Activated naive CD4-positive, alpha-beta T cell treated with anti-CD3 and anti-CD28 coated beads for 36 hours (primary cell): ENCODE results near the gene LRRC18. TPM values are rescaled to one million over a fixed set of nuclear protein-coding genes. Genes with fewer than 3 reads are reported as not detected.

Source experiments
- CTCF ChIA-PET: fragments of 350-600 bp; sonication (Branson Sonifier 250); formaldehyde crosslinking; loops from one replicate; lab custom pipeline; 2021; ENCODE audit warnings: antibody characterized with exemption; lab: Charles Lee
- DNase-seq: peaks from one replicate; pipeline ENCODE4 v3.0.0-alpha.2; 2020
- H3K27ac Mint-ChIP-seq: one replicate; pipeline ENCODE4 v1.8.0; 2021; ENCODE audit warnings: mild to moderate bottlenecking, mixed read lengths
- H3K27me3 Mint-ChIP-seq: one replicate; pipeline ENCODE4 v1.8.0; 2021; ENCODE audit warnings: low read depth, mixed read lengths
- H3K36me3 Mint-ChIP-seq: one replicate; pipeline ENCODE4 v1.8.0; 2021; ENCODE audit warnings: low read depth, mixed read lengths
- H3K4me1 Mint-ChIP-seq: one replicate; pipeline ENCODE4 v1.8.0; 2021; ENCODE audit warnings: low read depth, mixed read lengths
- H3K4me3 Mint-ChIP-seq: one replicate; pipeline ENCODE4 v1.8.0; 2021; ENCODE audit warnings: mild to moderate bottlenecking, moderate library complexity, mixed read lengths
- H3K9me3 Mint-ChIP-seq: one replicate; pipeline ENCODE4 v1.8.0; 2021; ENCODE audit warnings: mixed read lengths
- intact Hi-C: fragments of 100-400 bp; cut with micrococcal nuclease; formaldehyde crosslinking; loops from one replicate; pipeline ENCODE4 v1.15.1; 2023
- microRNA-seq: library from miRNA; unstranded; fragments of <30 nt; microRNA quantifications from one replicate; pipeline ENCODE4 v1.2.0, GENCODE V29; 2022; ENCODE audit warnings: borderline microRNAs expressed, borderline replicate concordance
- total RNA-seq, 2 experiments: library from RNA; stranded (reverse); gene quantifications; one replicate each; pipeline ENCODE4 v1.2.3, GENCODE V29; 2021

Gene LRRC18
- total RNA-seq, 2 experiments from 2014 or later: not detected

GRCh38 chr10:48883701-48884100 lies 55.9 kb downstream of the LRRC18 start:
- DNase-seq: no peak
- CTCF ChIA-PET: no interaction called here
- Mint-ChIP-seq H3K27ac (no peak overlapping the region), H3K27me3 (no peaks in the 10 kb centered on the region), H3K36me3 (no peaks in the 10 kb centered on the region), H3K4me1 (no peaks in the 10 kb centered on the region), H3K9me3 (no peaks in the 10 kb centered on the region), H3K4me3 (no peak overlapping the region)
- intact Hi-C loops: no loop called here

- H3K4me3 Mint-ChIP-seq: no peak overlapping the region
- intact Hi-C loops: no loop called here
- H3K9me3 Mint-ChIP-seq: no peaks in the 10 kb centered on the region
- CTCF ChIA-PET: interaction anchor here (1.1 kb wide), 1 partner anchor 11 kb away, joined by 3 read pairs; no protein-coding TSS in a partner anchor
- H3K4me1 Mint-ChIP-seq: no peaks in the 10 kb centered on the region
- no peaks in the 10 kb centered on the region for H3K27me3 Mint-ChIP-seq
- H3K27ac Mint-ChIP-seq: no peak overlapping the region
- H3K36me3 Mint-ChIP-seq: no peaks in the 10 kb centered on the region
- DNase-seq: no peak
Measured at GRCh38 chr10:48882881-48883280, 56.8 kb downstream of the LRRC18 start.

- Mint-ChIP-seq H3K9me3 (no peaks in the 10 kb centered on the region), H3K36me3 (no peaks in the 10 kb centered on the region), H3K4me1 (no peaks in the 10 kb centered on the region), H3K4me3 (no peak overlapping the region), H3K27me3 (no peaks in the 10 kb centered on the region), H3K27ac (no peak overlapping the region)
- intact Hi-C loops: no loop called here
- no peak for DNase-seq
- CTCF ChIA-PET: no interaction called here
Measured at GRCh38 chr10:48881937-48882336, 57.7 kb downstream of the LRRC18 start.

- intact Hi-C loops: no loop called here
- no peak overlapping the region for H3K27ac Mint-ChIP-seq
- CTCF ChIA-PET: no interaction called here
Measured at GRCh38 chr10:48880016-48880705, 59.5 kb downstream of the LRRC18 start.

GRCh38 chr10:48879451-48879850 lies 60.2 kb downstream of the LRRC18 start:
- DNase-seq: no peak

More at GRCh38 chr10:48880016-48880705, 59.5 kb downstream of the LRRC18 start:
- no peak for DNase-seq
- no peaks in the 10 kb centered on the region for H3K4me1 Mint-ChIP-seq
- no peak overlapping the region for H3K4me3 Mint-ChIP-seq
- no peaks in the 10 kb centered on the region for H3K27me3 Mint-ChIP-seq
- no peaks in the 10 kb centered on the region for H3K36me3 Mint-ChIP-seq
- no peaks in the 10 kb centered on the region for H3K9me3 Mint-ChIP-seq

GRCh38 chr10:48878091-48878490 lies 61.5 kb downstream of the LRRC18 start:
- no peak for DNase-seq
- Mint-ChIP-seq H3K36me3 (no peaks in the 10 kb centered on the region), H3K27me3 (no peaks in the 10 kb centered on the region)

More at GRCh38 chr10:48879451-48879850, 60.2 kb downstream of the LRRC18 start:
- CTCF ChIA-PET: no interaction called here
- intact Hi-C loops: no loop called here
- Mint-ChIP-seq H3K27ac (no peak overlapping the region), H3K27me3 (no peaks in the 10 kb centered on the region), H3K4me3 (no peak overlapping the region), H3K36me3 (no peaks in the 10 kb centered on the region), H3K4me1 (no peaks in the 10 kb centered on the region), H3K9me3 (no peaks in the 10 kb centered on the region)

GRCh38 chr10:48872234-48872633 lies 67.4 kb downstream of the LRRC18 start:
- DNase-seq: no peak
- intact Hi-C loops: no loop called here
- CTCF ChIA-PET: no interaction called here
- no peak overlapping the region for H3K4me3 Mint-ChIP-seq
- H3K9me3 Mint-ChIP-seq: no peaks in the 10 kb centered on the region
- no peak overlapping the region for H3K27ac Mint-ChIP-seq
- H3K4me1 Mint-ChIP-seq: no peaks in the 10 kb centered on the region
- H3K27me3 Mint-ChIP-seq: no peaks in the 10 kb centered on the region
- H3K36me3 Mint-ChIP-seq: no peaks in the 10 kb centered on the region

More at GRCh38 chr10:48878091-48878490, 61.5 kb downstream of the LRRC18 start:
- Mint-ChIP-seq H3K27ac (no peak overlapping the region), H3K4me3 (no peak overlapping the region), H3K4me1 (no peaks in the 10 kb centered on the region), H3K9me3 (no peaks in the 10 kb centered on the region)
- CTCF ChIA-PET: no interaction called here
- intact Hi-C loops: no loop called here

Small RNAs within 50 kb of the gene (microRNA-seq; reads per million reads assigned to microRNA genes)
- gene MIR4294: not detected

Other genes with a start within 250 kb of the LRRC18 start
- not detected for gene VSTM4, start 175.7 kb upstream of the LRRC18 start, total RNA-seq
- not detected for gene FAM170B, start 194.2 kb upstream of the LRRC18 start, total RNA-seq
- gene TMEM273, start 248.6 kb upstream of the LRRC18 start, total RNA-seq: under 1 TPM; 0.48 to 0.72 TPM